CD4-positive, alpha-beta T cell (primary cell): ENCODE results near the gene INKA1. TPM values are rescaled to one million over a fixed set of nuclear protein-coding genes. Genes with fewer than 3 reads are reported as not detected.

Source experiments
- ATAC-seq: fragments of 200-7000 bp; cut with Tn5 transposase; one replicate; pipeline ENCODE4 v1.10.0; 2022; ENCODE audit warnings: mild to moderate bottlenecking; ENCODE audit not compliant: poor library complexity
- CTCF ChIA-PET: fragments of 350-600 bp; sonication (Branson Sonifier 250); formaldehyde crosslinking; loops from one replicate; lab custom pipeline; 2021; ENCODE audit warnings: antibody characterized with exemption, inconsistent platforms; lab: Charles Lee
- POLR2A ChIA-PET: fragments of 350-600 bp; sonication (Branson Sonifier 250); formaldehyde crosslinking; loops from one replicate; lab custom pipeline; 2021; ENCODE audit warnings: antibody characterized with exemption, inconsistent platforms; lab: Charles Lee
- DNase-seq, 14 experiments: peaks; one replicate each; pipeline ENCODE4 v3.0.0-alpha.2; 2013 to 2020; ENCODE audit warnings: mixed read lengths in 2 of 14
- H3K27ac ChIP-seq, 2 donors: one replicate each; pipeline versions ENCODE4 v1.5.1 to v1.7.0; 2013; ENCODE audit warnings: low read length in 2 of 2, low read depth in 1 of 2, mild to moderate bottlenecking in 1 of 2
- H3K27me3 ChIP-seq, 2 experiments: 1 replicate in 1 of 2; 2 replicates in 1 of 2; pipeline versions ENCODE4 v1.6.1 to v1.7.0; 2013; ENCODE audit warnings: low read length in 2 of 2, control low read depth in 1 of 2, mild to moderate bottlenecking in 1 of 2, moderate library complexity in 1 of 2; ENCODE audit not compliant: insufficient read depth in 2 of 2, control insufficient read depth in 1 of 2
- H3K36me3 ChIP-seq: one replicate; pipeline ENCODE4 v1.6.1; 2013; ENCODE audit warnings: low read length, control low read depth; ENCODE audit not compliant: insufficient read depth
- H3K4me1 ChIP-seq: one replicate; pipeline ENCODE4 v1.6.1; 2013; ENCODE audit warnings: low read length, control low read depth; ENCODE audit not compliant: insufficient read depth
- H3K4me3 ChIP-seq: one replicate; pipeline ENCODE4 v1.5.1; 2013; ENCODE audit warnings: mild to moderate bottlenecking, low read length, moderate library complexity
- H3K9me3 ChIP-seq, 2 experiments: 1 replicate in 1 of 2; 2 replicates in 1 of 2; pipeline versions ENCODE4 v1.6.1 to v1.7.0; 2013; ENCODE audit warnings: low read length in 2 of 2, mild to moderate bottlenecking in 2 of 2, control low read depth in 1 of 2, moderate library complexity in 1 of 2; ENCODE audit not compliant: control insufficient read depth in 1 of 2, insufficient read depth in 1 of 2
- H3K27ac Mint-ChIP-seq: one replicate; pipeline ENCODE4 v1.8.0; 2020; ENCODE audit warnings: mixed read lengths
- H3K27me3 Mint-ChIP-seq: one replicate; pipeline ENCODE4 v1.8.0; 2021; ENCODE audit warnings: mixed read lengths
- H3K36me3 Mint-ChIP-seq: one replicate; pipeline ENCODE4 v1.8.0; 2021; ENCODE audit warnings: low read depth, mixed read lengths
- H3K4me1 Mint-ChIP-seq: one replicate; pipeline ENCODE4 v1.8.0; 2021; ENCODE audit warnings: low read depth, mixed read lengths
- H3K4me3 Mint-ChIP-seq: one replicate; pipeline ENCODE4 v1.8.0; 2020; ENCODE audit warnings: mild to moderate bottlenecking, mixed read lengths
- H3K9me3 Mint-ChIP-seq: one replicate; pipeline ENCODE4 v1.8.0; 2020; ENCODE audit warnings: mixed read lengths
- intact Hi-C, 2 experiments: fragments of 100-400 bp; cut with DNase I in 1 of 2; cut with micrococcal nuclease in 1 of 2; formaldehyde crosslinking; loops; one replicate each; pipeline versions ENCODE4 v1.15.1 to v1.9.0; 2023 to 2025; cut with DNase I, micrococcal nuclease
- total RNA-seq, 174 experiments: library from RNA in 2 of 174; stranded (reverse) in 2 of 174; gene quantifications; one replicate each; pipeline ENCODE4 v1.2.3 and lab custom pipeline; 2021 to 2026
- TF ChIP-seq, protein P1 (sequence below): fragments of 200-600 bp; IDR thresholded peaks from one replicate; pipeline ENCODE4 v1.8.0; 2022; ENCODE audit warnings: antibody characterized with exemption, mild to moderate bottlenecking

INKA1 gene
- total RNA-seq, 2 experiments from 2014 or later: 0.85 to 0.87 TPM

DNA sequence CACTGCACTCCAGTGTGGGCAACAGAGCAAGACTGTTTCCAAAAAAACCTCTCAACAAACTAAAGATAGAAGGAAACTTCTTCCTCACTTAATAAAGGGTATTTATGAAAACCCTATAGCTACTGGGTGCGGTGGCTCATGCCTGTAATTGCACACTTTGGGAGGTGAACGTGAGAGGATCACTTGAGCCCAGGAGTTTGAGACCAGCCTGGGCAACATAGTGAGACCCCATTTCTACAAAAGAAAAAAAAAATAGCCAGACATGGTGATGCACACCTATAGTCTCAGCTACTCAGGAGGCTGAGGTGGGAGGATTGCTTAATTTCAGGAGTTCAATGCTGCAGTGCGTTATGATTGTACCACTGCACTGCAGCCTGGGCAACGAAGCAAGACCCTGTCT is 39.1 kb upstream of the INKA1 start:
- no peaks in the 10 kb centered on the region for H3K9me3 ChIP-seq
- intact Hi-C loops: no loop called here
- H3K36me3 ChIP-seq: peaks cover 18% of the 10 kb centered on the region
- POLR2A ChIA-PET: no interaction called here
- DNase-seq (no peak), ATAC-seq (no peak)
- H3K4me3 ChIP-seq: no peak overlapping the region
- no peak overlapping the region for H3K27ac Mint-ChIP-seq
- H3K4me1 Mint-ChIP-seq: peaks cover 21% of the 10 kb centered on the region
- H3K27me3 Mint-ChIP-seq: no peaks in the 10 kb centered on the region
- H3K9me3 Mint-ChIP-seq: no peaks in the 10 kb centered on the region
- H3K4me3 Mint-ChIP-seq: no peak overlapping the region
- TF ChIP-seq, protein P1, sequence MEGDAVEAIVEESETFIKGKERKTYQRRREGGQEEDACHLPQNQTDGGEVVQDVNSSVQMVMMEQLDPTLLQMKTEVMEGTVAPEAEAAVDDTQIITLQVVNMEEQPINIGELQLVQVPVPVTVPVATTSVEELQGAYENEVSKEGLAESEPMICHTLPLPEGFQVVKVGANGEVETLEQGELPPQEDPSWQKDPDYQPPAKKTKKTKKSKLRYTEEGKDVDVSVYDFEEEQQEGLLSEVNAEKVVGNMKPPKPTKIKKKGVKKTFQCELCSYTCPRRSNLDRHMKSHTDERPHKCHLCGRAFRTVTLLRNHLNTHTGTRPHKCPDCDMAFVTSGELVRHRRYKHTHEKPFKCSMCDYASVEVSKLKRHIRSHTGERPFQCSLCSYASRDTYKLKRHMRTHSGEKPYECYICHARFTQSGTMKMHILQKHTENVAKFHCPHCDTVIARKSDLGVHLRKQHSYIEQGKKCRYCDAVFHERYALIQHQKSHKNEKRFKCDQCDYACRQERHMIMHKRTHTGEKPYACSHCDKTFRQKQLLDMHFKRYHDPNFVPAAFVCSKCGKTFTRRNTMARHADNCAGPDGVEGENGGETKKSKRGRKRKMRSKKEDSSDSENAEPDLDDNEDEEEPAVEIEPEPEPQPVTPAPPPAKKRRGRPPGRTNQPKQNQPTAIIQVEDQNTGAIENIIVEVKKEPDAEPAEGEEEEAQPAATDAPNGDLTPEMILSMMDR: no peak
- H3K36me3 Mint-ChIP-seq: peaks cover 26% of the 10 kb centered on the region
- H3K4me1 ChIP-seq: peaks cover 3% of the 10 kb centered on the region
- no peaks in the 10 kb centered on the region for H3K27me3 ChIP-seq
- CTCF ChIA-PET: no interaction called here
- H3K27ac ChIP-seq: no peak overlapping the region

DNA sequence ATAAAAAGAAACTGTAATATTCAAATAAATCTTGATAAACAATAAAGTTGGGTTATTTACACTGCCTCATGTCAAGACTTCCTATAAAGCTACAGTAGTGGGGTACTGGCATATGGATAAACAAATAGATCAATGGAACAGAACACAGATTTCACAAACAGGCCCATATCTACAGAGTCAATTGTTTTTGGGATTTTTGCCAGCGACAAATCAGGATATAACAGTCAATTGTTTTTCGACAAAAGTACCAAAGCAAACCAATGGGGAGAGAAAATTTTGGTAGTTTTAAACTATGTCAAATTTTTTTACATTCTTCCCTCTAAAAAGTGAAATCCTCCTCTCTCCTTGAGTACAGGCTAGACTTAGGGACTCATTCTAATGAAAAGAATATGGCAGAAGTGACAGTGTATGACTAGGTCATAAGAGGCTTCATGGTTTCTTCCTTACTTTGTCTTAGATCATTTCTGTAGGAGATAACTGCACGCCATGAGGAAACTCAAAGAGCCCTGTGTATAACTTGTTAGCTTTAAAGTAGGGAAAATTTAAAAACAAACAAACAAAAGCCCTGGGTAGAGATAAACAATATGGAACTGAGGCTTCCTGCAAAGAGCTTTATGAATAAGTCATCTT is 33.7 kb upstream of the INKA1 start:
- no peak overlapping the region for H3K4me3 Mint-ChIP-seq

DNA sequence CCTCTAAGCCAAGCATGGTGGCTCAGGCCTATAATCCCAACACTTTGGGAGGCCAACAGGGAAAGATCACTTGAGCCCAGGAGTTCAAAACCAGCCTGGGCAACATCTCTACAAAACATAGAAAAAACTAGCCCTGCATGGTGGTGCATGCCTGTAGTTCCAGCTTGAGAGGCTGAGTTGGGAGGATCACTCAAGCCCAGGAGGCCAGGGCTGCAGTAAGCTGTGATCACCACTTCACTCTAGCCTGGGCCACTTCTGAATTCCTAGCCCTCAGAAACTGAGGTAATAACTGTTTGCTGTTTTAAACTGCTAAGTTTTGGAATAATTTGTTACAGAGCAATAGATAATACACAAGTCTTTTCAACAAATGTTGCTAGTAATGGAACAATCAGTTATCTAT is 33.1 kb upstream of the INKA1 start:
- ChIA-PET POLR2A (interaction anchor here (1.1 to 1.2 kb wide), 2 partner anchors 13 to 33 kb away, joined by 3 read pairs; partner anchors contain the start of gene INKA1), CTCF (interaction anchor here (2.9 kb wide), 1 partner anchor 33 kb away, joined by 13 read pairs; the partner anchor contains the start of gene INKA1)
- no peak for DNase-seq
- Histone ChIP-seq H3K9me3 (no peaks in the 10 kb centered on the region), H3K4me3 (no peak overlapping the region), H3K36me3 (peaks cover 20% of the 10 kb centered on the region), H3K27me3 (no peaks in the 10 kb centered on the region), H3K27ac (no peak overlapping the region), H3K4me1 (peaks cover 7% of the 10 kb centered on the region)
- Mint-ChIP-seq H3K4me1 (peaks cover 38% of the 10 kb centered on the region), H3K27ac (no peak overlapping the region), H3K27me3 (no peaks in the 10 kb centered on the region), H3K9me3 (no peaks in the 10 kb centered on the region), H3K4me3 (no peak overlapping the region), H3K36me3 (peaks cover 20% of the 10 kb centered on the region)
- intact Hi-C loops: no loop called here
- TF ChIP-seq, protein P1: no peak
- no peak for ATAC-seq

More for the DNA sequence above, 33.7 kb upstream of the INKA1 start:
- Mint-ChIP-seq H3K9me3 (no peaks in the 10 kb centered on the region), H3K27ac (no peak overlapping the region), H3K4me1 (peaks cover 38% of the 10 kb centered on the region), H3K27me3 (no peaks in the 10 kb centered on the region), H3K36me3 (peaks cover 25% of the 10 kb centered on the region)
- Histone ChIP-seq H3K27ac (no peak overlapping the region), H3K9me3 (no peaks in the 10 kb centered on the region), H3K36me3 (peaks cover 20% of the 10 kb centered on the region), H3K27me3 (no peaks in the 10 kb centered on the region), H3K4me3 (no peak overlapping the region), H3K4me1 (peaks cover 7% of the 10 kb centered on the region)
- TF ChIP-seq, protein P1: no peak
- ATAC-seq (no peak), DNase-seq (no peak)
- ChIA-PET CTCF (interaction anchor here (1.0 to 2.9 kb wide), 2 partner anchors 11 to 34 kb away, joined by 3 to 13 read pairs; partner anchors contain the start of gene INKA1), POLR2A (interaction anchor here (1.1 to 1.2 kb wide), 2 partner anchors 12 to 34 kb away, joined by 3 read pairs; partner anchors contain the start of gene INKA1)
- intact Hi-C loops: no loop called here
